Bronchial epithelial cell (primary cell): ENCODE measurements around the gene DERA. TPM values are rescaled to one million over a fixed set of nuclear protein-coding genes. Genes with fewer than 3 reads are reported as not detected.
"Not testable (repeated sequence)": the region's sequence is repeated elsewhere in the genome, so short reads cannot be mapped to it uniquely, and the experiment has no call there.

Source experiments
- DNase-seq: peaks from one replicate; pipeline ENCODE4 v3.0.0-alpha.2; 2010; ENCODE audit warnings: low read depth
- FAIRE-seq: peaks from 2 replicates; lab custom pipeline; 2011; peaks lifted over from hg19 to GRCh38; lab: Jason Lieb, UNC
- H3K27me3 ChIP-seq: 2 replicates; pipeline ENCODE4 v1.5.1; 2011; ENCODE audit warnings: low read length; ENCODE audit not compliant: control insufficient read depth, insufficient read depth
- H3K36me3 ChIP-seq: 2 replicates; pipeline ENCODE4 v1.5.1; 2011; ENCODE audit warnings: low read length; ENCODE audit not compliant: control insufficient read depth, insufficient read depth
- H3K4me3 ChIP-seq: 2 replicates; pipeline ENCODE4 v1.5.1; 2011; ENCODE audit warnings: mild to moderate bottlenecking, low read depth, low read length, control low read depth
- CTCF ChIP-seq: IDR thresholded peaks from 2 replicates; pipeline ENCODE4 v1.5.1; 2011; ENCODE audit warnings: mild to moderate bottlenecking, moderate library complexity, low read length, control low read depth, inconsistent platforms; ENCODE audit not compliant: insufficient read depth, severe bottlenecking
- total RNA-seq: library from RNA; depleted of rRNA; stranded (reverse); fragments of >200 nt; gene quantifications from 2 replicates; pipeline ENCODE4 v1.2.1, GENCODE V29; 2014

DERA gene
- total RNA-seq, 1 donor from 2014 or later = 58.4 TPM

GRCh38 chr12:15963271-15963670 is 52.1 kb downstream of the DERA start:
- TF ChIP-seq CTCF = no peak
- DNase-seq (peak; percentile 91), FAIRE-seq (no peak)
- Histone ChIP-seq H3K36me3 (peaks cover 3% of the 10 kb centered on the region), H3K4me3 (no peak overlapping the region), H3K27me3 (no peaks in the 10 kb centered on the region)

GRCh38 chr12:15966426-15966825 is 55.3 kb downstream of the DERA start:
- FAIRE-seq = no peak
- H3K36me3 ChIP-seq = peaks cover 5% of the 10 kb centered on the region
- peak; percentile 30 for DNase-seq

GRCh38 chr12:15967053-15967452 is 55.9 kb downstream of the DERA start:
- not testable (repeated sequence) for FAIRE-seq, H3K27me3 ChIP-seq, DNase-seq, H3K36me3 ChIP-seq, H3K4me3 ChIP-seq

More at GRCh38 chr12:15966426-15966825, 55.3 kb downstream of the DERA start:
- TF ChIP-seq CTCF = no peak
- H3K27me3 ChIP-seq = no peaks in the 10 kb centered on the region
- H3K4me3 ChIP-seq = no peak overlapping the region

GRCh38 chr12:15971211-15971610 is 60.1 kb downstream of the DERA start:
- peaks cover 8% of the 10 kb centered on the region for H3K36me3 ChIP-seq
- FAIRE-seq = no peak
- no peak overlapping the region for H3K4me3 ChIP-seq
- no peak for DNase-seq
- no peak for TF ChIP-seq CTCF
- no peaks in the 10 kb centered on the region for H3K27me3 ChIP-seq

GRCh38 chr12:15972894-15973293 is 61.8 kb downstream of the DERA start:
- no peaks in the 10 kb centered on the region for H3K27me3 ChIP-seq
- peaks cover 7% of the 10 kb centered on the region for H3K36me3 ChIP-seq
- no peak for DNase-seq
- H3K4me3 ChIP-seq = no peak overlapping the region
- TF ChIP-seq CTCF = no peak
- no peak for FAIRE-seq

- DNase-seq (peak; percentile 91), FAIRE-seq (no peak)
- no peaks in the 10 kb centered on the region for H3K27me3 ChIP-seq
- no peak overlapping the region for H3K4me3 ChIP-seq
- no peak for TF ChIP-seq CTCF
- peaks cover 2% of the 10 kb centered on the region for H3K36me3 ChIP-seq
Observed at GRCh38 chr12:15977999-15978951, 67.1 kb downstream of the DERA start.
